HepG2 (cell line): Measurements from ENCODE around the gene B9D2. TPM values are rescaled to one million over a fixed set of nuclear protein-coding genes. Genes with fewer than 3 reads are reported as not detected.

Experiments used
- ARID4A ChIP-seq: sonication (generic); formaldehyde crosslinking; IDR thresholded peaks from 2 replicates; pipeline ENCODE4 v1.5.0; 2020; ENCODE audit warnings: mild to moderate bottlenecking, missing genetic modification reagents, borderline replicate concordance
- CBX2 ChIP-seq, 2 experiments: fragments of 200-600 bp in 1 of 2; sonication (generic); formaldehyde crosslinking in 1 of 2; IDR thresholded peaks; 2 replicates each; pipeline versions ENCODE4 v1.7.0 to v1.8.1; 2018 to 2022; ENCODE audit warnings: low read depth in 2 of 2, low read length in 1 of 2, mild to moderate bottlenecking in 1 of 2, missing genetic modification reagents in 1 of 2
- CREBL2 ChIP-seq: sonication (generic); formaldehyde crosslinking; IDR thresholded peaks from 2 replicates; pipeline ENCODE4 v1.8.1; 2023; ENCODE audit warnings: missing genetic modification reagents, mild to moderate bottlenecking, borderline replicate concordance
- ETV6 ChIP-seq: sonication (generic); formaldehyde crosslinking; conservative IDR thresholded peaks from 2 replicates; pipeline ENCODE4 v1.4.0; 2020; ENCODE audit warnings: missing genetic modification reagents
- FOXA3 ChIP-seq: IDR thresholded peaks from 2 replicates; pipeline ENCODE4 v1.6.1; 2016; ENCODE audit warnings: missing genetic modification reagents, missing compliant biosample characterization
- HNRNPUL1 ChIP-seq: fragments of 200-400 bp; formaldehyde crosslinking; IDR thresholded peaks from 2 replicates; pipeline ENCODE4 v1.6.1; 2017; ENCODE audit warnings: low read depth, mild to moderate bottlenecking, low read length, moderate library complexity
- KDM2A ChIP-seq: sonication (generic); formaldehyde crosslinking; IDR thresholded peaks from 2 replicates; pipeline ENCODE4 v1.4.0; 2020; ENCODE audit warnings: low read depth, missing genetic modification reagents, borderline replicate concordance
- MAFK ChIP-seq, 2 experiments: IDR thresholded peaks in 1 of 2; conservative IDR thresholded peaks in 1 of 2; 2 replicates each; pipeline ENCODE4 v1.6.1; 2011; ENCODE audit warnings: improper control_type of control experiment in 2 of 2, low read length in 2 of 2
- MEIS2 ChIP-seq: sonication (generic); formaldehyde crosslinking; IDR thresholded peaks from 2 replicates; pipeline ENCODE4 v1.9.0; 2021; ENCODE audit warnings: mild to moderate bottlenecking, missing genetic modification reagents
- MXI1 ChIP-seq: IDR thresholded peaks from 3 replicates; pipeline ENCODE4 v1.6.1; 2012; ENCODE audit warnings: low read depth, low read length, inconsistent platforms, borderline replicate concordance
- PAF1 ChIP-seq: IDR thresholded peaks from 2 replicates; pipeline ENCODE4 v1.6.1; 2016; ENCODE audit warnings: missing genetic modification reagents, missing compliant biosample characterization
- PCBP2 ChIP-seq: fragments of 200-400 bp; formaldehyde crosslinking; optimal IDR thresholded peaks from 2 replicates; pipeline ENCODE3; 2018; ENCODE audit warnings: low read length, low read depth; ENCODE audit not compliant: poor library complexity, severe bottlenecking
- PTBP1 ChIP-seq: fragments of 200-400 bp; formaldehyde crosslinking; IDR thresholded peaks from 2 replicates; pipeline ENCODE4 v1.6.1; 2018; ENCODE audit warnings: low read length, low read depth; ENCODE audit not compliant: poor library complexity, severe bottlenecking
- RBM39 ChIP-seq: fragments of 200-400 bp; formaldehyde crosslinking; IDR thresholded peaks from one replicate; pipeline ENCODE4 v1.6.1; 2018; ENCODE audit warnings: antibody characterized with exemption, mild to moderate bottlenecking, low read depth, low read length; ENCODE audit not compliant: poor library complexity, severe bottlenecking
- RNF2 ChIP-seq: fragments of 450-650 bp; conservative IDR thresholded peaks from 2 replicates; pipeline ENCODE4 v1.6.1; 2016; ENCODE audit warnings: low read depth
- TGIF2 ChIP-seq: IDR thresholded peaks from 2 replicates; pipeline ENCODE4 v1.6.1; 2016; ENCODE audit warnings: control low read depth, missing compliant biosample characterization
- ZBTB26 ChIP-seq: IDR thresholded peaks from 2 replicates; pipeline ENCODE4 v1.6.1; 2016; ENCODE audit warnings: missing compliant biosample characterization, missing genetic modification reagents, borderline replicate concordance
- ZNF781 ChIP-seq: sonication (generic); formaldehyde crosslinking; IDR thresholded peaks from 2 replicates; pipeline ENCODE4 v1.5.1; 2020; ENCODE audit warnings: borderline replicate concordance, mild to moderate bottlenecking, missing genetic modification reagents; ENCODE audit errors: not compliant biosample characterization
- polyA plus RNA-seq, 8 experiments: library from polyadenylated mRNA; depleted of rRNA in 3 of 8; stranded (reverse) in 7 of 8; unstranded in 1 of 8; fragments of >200 nt; fragmentation: Illumina TruSeq in 4 of 8; extraction: Trizol in 4 of 8; gene quantifications; 2 replicates each; pipeline versions ENCODE4 v1.2.1 to v1.2.3, GENCODE V29; 2011 to 2016; ENCODE audit warnings: low read depth in 4 of 8, missing spikeins in 1 of 8, mixed read lengths in 1 of 8; ENCODE audit not compliant: insufficient read depth in 1 of 8
- total RNA-seq, 5 experiments: library from RNA; depleted of rRNA; stranded (reverse); fragments of >200 nt; fragmentation: Illumina TruSeq; extraction: Trizol; gene quantifications; 2 replicates each; pipeline ENCODE4 v1.2.3, GENCODE V29; 2016; ENCODE audit warnings: low read depth in 1 of 5
- TF ChIP-seq, protein P1 (sequence below): sonication (generic); formaldehyde crosslinking; IDR thresholded peaks from 2 replicates; pipeline ENCODE4 v1.4.0; 2020; ENCODE audit warnings: missing genetic modification reagents, low read depth, mild to moderate bottlenecking, borderline replicate concordance
- TF ChIP-seq, protein P2 (sequence below): IDR thresholded peaks from 2 replicates; pipeline ENCODE4 v1.6.1; 2016; ENCODE audit warnings: missing compliant biosample characterization, missing genetic modification reagents, borderline replicate concordance

The B9D2 gene
- total and polyA plus RNA-seq, 2 of the 13 experiments (the other 11 are each of a cell fraction or from before 2014, with no cell fraction given): 3.1 to 4.4 TPM

GRCh38 chr19:41376241-41376997 is 12.5 kb upstream of the B9D2 start, which contains the start of gene TMEM91 (continued):
- TF ChIP-seq FOXA3 (no peak), ZNF781 (CRISPR knock-in tag) (no peak), PCBP2 (no peak), ETV6 (no peak), ARID4A (CRISPR knock-in tag) (peak; percentile 71; the same call in 1 of the 2 replicates), CBX2 (IDR thresholded peaks at IDR 0.05; ENCODE audit: low read depth, low read length) (no peak), CBX2 (CRISPR knock-in tag; IDR thresholded peaks at IDR 0.05; ENCODE audit: low read depth) (no peak), PAF1 (CRISPR knock-in tag) (no peak), MAFK (conservative IDR thresholded peaks at IDR 0.05 in 1 of 2, IDR thresholded peaks at IDR 0.05 in 1 of 2; ENCODE audit: low read length in 2 of 2) (no peak), RNF2 (no peak), PTBP1 (peak; percentile 64), CREBL2 (CRISPR knock-in tag) (no peak), ZBTB26 (CRISPR knock-in tag) (no peak), TGIF2 (0 out of 2 replicates have a peak, but pooled peaks have one; percentile 28), HNRNPUL1 (no peak), MXI1 (0 out of 3 replicates have a peak, but pooled peaks have one; percentile 8), MEIS2 (CRISPR knock-in tag) (peak; percentile 11; the same call in 1 of the 2 replicates), RBM39 (no peak), KDM2A (CRISPR knock-in tag) (peak; percentile 96)
- TF ChIP-seq, protein P1, sequence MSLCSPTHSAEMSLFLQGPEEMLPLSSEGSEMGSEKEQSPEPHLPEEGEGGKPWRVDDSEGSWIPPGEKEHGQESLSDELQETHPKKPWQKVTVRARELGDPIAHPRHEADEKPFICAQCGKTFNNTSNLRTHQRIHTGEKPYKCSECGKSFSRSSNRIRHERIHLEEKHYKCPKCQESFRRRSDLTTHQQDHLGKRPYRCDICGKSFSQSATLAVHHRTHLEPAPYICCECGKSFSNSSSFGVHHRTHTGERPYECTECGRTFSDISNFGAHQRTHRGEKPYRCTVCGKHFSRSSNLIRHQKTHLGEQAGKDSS: no peak; the same call in 1 of the 2 replicates
- TF ChIP-seq, protein P2, sequence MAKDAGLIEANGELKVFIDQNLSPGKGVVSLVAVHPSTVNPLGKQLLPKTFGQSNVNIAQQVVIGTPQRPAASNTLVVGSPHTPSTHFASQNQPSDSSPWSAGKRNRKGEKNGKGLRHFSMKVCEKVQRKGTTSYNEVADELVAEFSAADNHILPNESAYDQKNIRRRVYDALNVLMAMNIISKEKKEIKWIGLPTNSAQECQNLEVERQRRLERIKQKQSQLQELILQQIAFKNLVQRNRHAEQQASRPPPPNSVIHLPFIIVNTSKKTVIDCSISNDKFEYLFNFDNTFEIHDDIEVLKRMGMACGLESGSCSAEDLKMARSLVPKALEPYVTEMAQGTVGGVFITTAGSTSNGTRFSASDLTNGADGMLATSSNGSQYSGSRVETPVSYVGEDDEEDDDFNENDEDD: no peak
